CD8-positive, alpha-beta memory T cell (primary cell): ENCODE data around the gene CACYBP. TPM values are rescaled to one million over a fixed set of nuclear protein-coding genes. Genes with fewer than 3 reads are reported as not detected.

Experiments used
- CTCF ChIA-PET: fragments of 350-600 bp; sonication (Branson Sonifier 250); formaldehyde crosslinking; loops from one replicate; lab custom pipeline; 2021; ENCODE audit warnings: antibody characterized with exemption; lab: Charles Lee
- POLR2A ChIA-PET: fragments of 350-600 bp; sonication (Branson Sonifier 250); formaldehyde crosslinking; loops from one replicate; lab custom pipeline; 2021; ENCODE audit warnings: antibody characterized with exemption; lab: Charles Lee
- DNase-seq, 5 donors: peaks; one replicate each; pipeline versions ENCODE4 v3.0.0 to v3.0.0-alpha.2; 2020 to 2022; ENCODE audit warnings: mixed read lengths in 1 of 5
- H3K27ac ChIP-seq: one replicate; pipeline ENCODE4 v1.7.0; 2013; ENCODE audit warnings: low read depth, mild to moderate bottlenecking, low read length, moderate library complexity
- H3K27me3 ChIP-seq: 2 replicates; pipeline ENCODE4 v1.7.0; 2013; ENCODE audit warnings: low read length, mild to moderate bottlenecking; ENCODE audit not compliant: insufficient read depth, poor library complexity, severe bottlenecking
- H3K36me3 ChIP-seq: 2 replicates; pipeline ENCODE4 v1.7.0; 2013; ENCODE audit warnings: mild to moderate bottlenecking, low read length, moderate library complexity; ENCODE audit not compliant: insufficient read depth
- H3K4me1 ChIP-seq: 2 replicates; pipeline ENCODE4 v1.7.0; 2013; ENCODE audit warnings: mild to moderate bottlenecking, low read length, moderate library complexity; ENCODE audit not compliant: insufficient read depth
- H3K4me3 ChIP-seq: 2 replicates; pipeline ENCODE4 v1.7.0; 2013; ENCODE audit warnings: mild to moderate bottlenecking, low read length
- H3K9me3 ChIP-seq: 2 replicates; pipeline ENCODE4 v1.7.0; 2013; ENCODE audit warnings: mild to moderate bottlenecking, low read length
- H3K27ac Mint-ChIP-seq, 8 donors: one replicate each; pipeline ENCODE4 v1.8.0; 2020 to 2021; ENCODE audit warnings: mixed read lengths in 8 of 8, mild to moderate bottlenecking in 6 of 8, inconsistent platforms in 3 of 8, moderate library complexity in 3 of 8
- H3K27me3 Mint-ChIP-seq, 2 donors: one replicate each; pipeline ENCODE4 v1.8.0; 2020 to 2021; ENCODE audit warnings: mixed read lengths in 2 of 2, mild to moderate bottlenecking in 1 of 2, moderate library complexity in 1 of 2
- H3K36me3 Mint-ChIP-seq, 3 donors: one replicate each; pipeline ENCODE4 v1.8.0; 2020 to 2021; ENCODE audit warnings: mixed read lengths in 3 of 3, inconsistent platforms in 1 of 3, mild to moderate bottlenecking in 1 of 3
- H3K4me1 Mint-ChIP-seq, 3 donors: one replicate each; pipeline ENCODE4 v1.8.0; 2020 to 2021; ENCODE audit warnings: mixed read lengths in 3 of 3, inconsistent platforms in 1 of 3, mild to moderate bottlenecking in 1 of 3
- H3K4me3 Mint-ChIP-seq, 7 donors: one replicate each; pipeline ENCODE4 v1.8.0; 2020 to 2021; ENCODE audit warnings: mixed read lengths in 7 of 7, mild to moderate bottlenecking in 6 of 7, moderate library complexity in 4 of 7, inconsistent platforms in 2 of 7
- H3K9me3 Mint-ChIP-seq, 5 donors: one replicate each; pipeline ENCODE4 v1.8.0; 2020 to 2022; ENCODE audit warnings: mixed read lengths in 5 of 5, mild to moderate bottlenecking in 3 of 5, moderate library complexity in 2 of 5, inconsistent platforms in 1 of 5
- polyA plus RNA-seq: library from polyadenylated mRNA; unstranded; fragments of 300-500 nt; fragmentation: Illumina TruSeq; gene quantifications from one replicate; pipeline ENCODE4 v1.2.3, GENCODE V29; 2021
- total RNA-seq, 2 experiments: library from RNA; stranded (reverse); gene quantifications; one replicate each; pipeline ENCODE4 v1.2.3, GENCODE V29; 2021

The CACYBP gene
- total and polyA plus RNA-seq, 3 experiments from 2014 or later: 166 to 372 (median 345) TPM

DNA sequence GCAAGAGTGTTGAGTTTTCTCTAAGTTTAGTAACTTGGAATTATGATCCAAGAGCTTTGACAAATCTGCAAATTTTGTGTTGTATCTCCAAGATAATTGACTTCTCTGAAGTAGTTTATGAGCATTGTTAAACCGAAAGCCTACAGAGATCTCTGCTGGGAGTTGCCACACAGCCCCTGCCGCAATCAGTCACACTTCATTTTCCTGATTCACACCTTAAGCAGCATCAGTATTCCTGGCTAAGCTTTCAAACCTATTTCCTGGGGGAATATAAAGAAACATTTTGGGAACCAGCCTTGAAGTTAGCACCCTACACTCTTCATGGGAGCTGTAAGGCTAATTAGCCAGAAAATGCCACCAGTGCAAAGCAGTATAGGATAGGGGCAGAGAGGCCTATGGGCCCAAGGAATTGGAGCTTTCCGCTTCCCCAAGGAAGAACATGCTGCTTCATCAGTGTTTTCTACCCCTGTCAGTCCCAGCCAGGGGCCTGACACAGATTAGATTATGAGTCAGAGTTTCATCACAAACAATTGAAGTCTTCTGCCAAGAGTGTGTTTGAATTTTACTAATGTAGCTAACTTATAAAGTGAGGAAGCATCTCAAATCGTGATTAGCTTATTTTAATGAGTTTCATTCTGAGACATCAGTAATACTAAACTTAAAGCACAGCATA, 23.2 kb upstream of the CACYBP start:
- Mint-ChIP-seq H3K27me3 (peaks cover 0 to 1% of the 10 kb centered on the region in 2 donors), H3K4me1 (peaks cover 45 to 72% (median 68%) of the 10 kb centered on the region in 3 donors), H3K36me3 (peaks cover 34 to 86% (median 52%) of the 10 kb centered on the region in 3 donors), H3K9me3 (no peaks in the 10 kb centered on the region), H3K4me3 (no peak overlapping the region), H3K27ac (peak overlapping the region in 7 of 8 donors; percentile 10 to 77 (median 44))
- no peak for DNase-seq
- ChIA-PET CTCF (interaction anchor here (0.8 to 1.5 kb wide), 3 partner anchors 8 to 55 kb away, joined by 3 to 4 read pairs (median 3); no protein-coding TSS in a partner anchor), POLR2A (interaction anchor here (0.7 to 2.9 kb wide), 2 partner anchors 8 to 22 kb away, joined by 3 to 9 read pairs; no protein-coding TSS in a partner anchor)
- no peaks in the 10 kb centered on the region for H3K27me3 ChIP-seq
- H3K4me3 ChIP-seq: no peak overlapping the region
- H3K36me3 ChIP-seq: peaks cover 5% of the 10 kb centered on the region
- peaks cover 20% of the 10 kb centered on the region for H3K4me1 ChIP-seq
- no peak overlapping the region for H3K27ac ChIP-seq
- H3K9me3 ChIP-seq: no peaks in the 10 kb centered on the region

GRCh38 chr1:174982971-174983689, 16.6 kb upstream of the CACYBP start:
- Mint-ChIP-seq H3K4me3 (no peak overlapping the region), H3K36me3 (peaks cover 28 to 81% (median 43%) of the 10 kb centered on the region in 3 donors), H3K4me1 (peaks cover 13 to 54% (median 45%) of the 10 kb centered on the region in 3 donors), H3K27me3 (peaks cover 0 to 1% of the 10 kb centered on the region in 2 donors), H3K27ac (peak overlapping the region in 4 of 8 donors; percentile 38 to 76 (median 71)), H3K9me3 (peaks cover 0 to 3% (median 0%) of the 10 kb centered on the region in 5 donors)
- H3K27ac ChIP-seq: no peak overlapping the region
- H3K36me3 ChIP-seq: peaks cover 9% of the 10 kb centered on the region
- peaks cover 6% of the 10 kb centered on the region for H3K4me1 ChIP-seq
- peak in 4 of 5 donors; percentile 29 to 62 (median 50) for DNase-seq
- no peaks in the 10 kb centered on the region for H3K27me3 ChIP-seq
- ChIA-PET CTCF (interaction anchor here (0.7 to 2.6 kb wide), 18 partner anchors 8 to 232 kb away, joined by 3 to 11 read pairs (median 3); no protein-coding TSS in a partner anchor), POLR2A (interaction anchor here (0.7 to 2.2 kb wide), 2 partner anchors 16 to 311 kb away, joined by 3 to 10 read pairs; partner anchors contain the start of gene CACYBP)
- H3K9me3 ChIP-seq: no peaks in the 10 kb centered on the region
- H3K4me3 ChIP-seq: no peak overlapping the region

DNA sequence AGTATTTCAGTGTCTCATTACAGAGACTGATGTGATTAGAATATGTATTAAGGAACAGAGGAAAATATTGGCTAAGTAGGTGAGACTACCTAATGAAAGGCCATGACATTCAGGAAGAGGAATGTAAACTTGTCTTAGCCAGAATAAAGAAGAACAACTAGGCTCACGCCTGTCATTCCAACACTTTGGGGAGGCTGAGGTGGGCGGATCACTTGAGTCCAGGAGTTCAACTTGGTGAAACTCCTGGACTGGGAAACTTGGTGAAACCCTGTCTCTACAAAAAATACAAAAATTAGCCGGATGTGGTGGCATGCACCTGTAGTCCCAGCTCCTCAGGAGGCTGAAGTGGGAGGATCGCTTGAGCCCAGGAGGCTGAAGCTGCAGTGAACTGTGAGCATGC, 14.8 kb upstream of the CACYBP start:
- CTCF ChIA-PET: interaction anchor here (0.9 to 3.1 kb wide), 5 partner anchors 13 to 102 kb away, joined by 3 to 10 read pairs (median 4); no protein-coding TSS in a partner anchor
- POLR2A ChIA-PET: interaction anchor here (1.9 kb wide), 1 partner anchor 14 kb away, joined by 11 read pairs; the partner anchor contains the start of gene CACYBP

GRCh38 chr1:174988539-174988938, 11.2 kb upstream of the CACYBP start:
- peaks cover 9 to 70% (median 25%) of the 10 kb centered on the region in 3 donors for H3K36me3 Mint-ChIP-seq
- H3K4me1 ChIP-seq: peaks cover 14% of the 10 kb centered on the region
- no peaks in the 10 kb centered on the region for H3K27me3 ChIP-seq
- H3K9me3 ChIP-seq: no peaks in the 10 kb centered on the region
- H3K27ac Mint-ChIP-seq: peak overlapping the region in 7 of 8 donors; percentile 29 to 77 (median 70)
- H3K9me3 Mint-ChIP-seq: peaks cover 0 to 1% (median 0%) of the 10 kb centered on the region in 5 donors
- ChIA-PET CTCF (interaction anchor here (1.9 kb wide), 1 partner anchor 10 kb away, joined by 5 read pairs; the partner anchor contains the start of gene CACYBP), POLR2A (interaction anchor here (1.6 to 1.7 kb wide), 2 partner anchors 11 to 20 kb away, joined by 3 to 8 read pairs; partner anchors contain the start of gene CACYBP)
- no peaks in the 10 kb centered on the region for H3K27me3 Mint-ChIP-seq
- peak overlapping the region in 6 of 7 donors; percentile 5 to 51 (median 38) for H3K4me3 Mint-ChIP-seq
- peaks cover 30 to 62% (median 49%) of the 10 kb centered on the region in 3 donors for H3K4me1 Mint-ChIP-seq
- H3K27ac ChIP-seq: no peak overlapping the region
- no peak for DNase-seq
- H3K4me3 ChIP-seq: no peak overlapping the region
- no peaks in the 10 kb centered on the region for H3K36me3 ChIP-seq

More for the DNA sequence above, 14.8 kb upstream of the CACYBP start:
- H3K36me3 Mint-ChIP-seq: peaks cover 34 to 80% (median 44%) of the 10 kb centered on the region in 3 donors
- peak overlapping the region; percentile 0 to 82 (median 32) for H3K27ac Mint-ChIP-seq
- H3K4me1 Mint-ChIP-seq: peaks cover 27 to 69% (median 61%) of the 10 kb centered on the region in 3 donors
- DNase-seq: no peak
- peaks cover 4% of the 10 kb centered on the region for H3K36me3 ChIP-seq
- no peaks in the 10 kb centered on the region for H3K9me3 ChIP-seq
- H3K4me3 ChIP-seq: no peak overlapping the region
- H3K27me3 Mint-ChIP-seq: peaks cover 0 to 1% of the 10 kb centered on the region in 2 donors
- H3K9me3 Mint-ChIP-seq: peaks cover 0 to 3% (median 0%) of the 10 kb centered on the region in 5 donors
- H3K4me1 ChIP-seq: peaks cover 19% of the 10 kb centered on the region
- no peak overlapping the region for H3K27ac ChIP-seq
- H3K4me3 Mint-ChIP-seq: no peak overlapping the region
- H3K27me3 ChIP-seq: no peaks in the 10 kb centered on the region

- no peaks in the 10 kb centered on the region for H3K9me3 ChIP-seq
- no peaks in the 10 kb centered on the region for H3K36me3 ChIP-seq
- peak overlapping the region; percentile 76 to 97 (median 92) for H3K27ac Mint-ChIP-seq
- no peak for DNase-seq
- H3K4me3 Mint-ChIP-seq: peak overlapping the region in 5 of 7 donors; percentile 20 to 87 (median 85)
- POLR2A ChIA-PET: interaction anchor here (1.6 to 1.7 kb wide), 2 partner anchors 11 to 21 kb away, joined by 3 to 8 read pairs; partner anchors contain the start of gene CACYBP
- CTCF ChIA-PET: interaction anchor here (1.1 to 1.9 kb wide), 3 partner anchors 10 to 136 kb away, joined by 3 to 5 read pairs (median 5); partner anchors contain the start of gene CACYBP
- H3K4me3 ChIP-seq: no peak overlapping the region
- peaks cover 0 to 1% (median 0%) of the 10 kb centered on the region in 5 donors for H3K9me3 Mint-ChIP-seq
- H3K27me3 Mint-ChIP-seq: no peaks in the 10 kb centered on the region
- peaks cover 9 to 70% (median 25%) of the 10 kb centered on the region in 3 donors for H3K36me3 Mint-ChIP-seq
- H3K4me1 ChIP-seq: peaks cover 14% of the 10 kb centered on the region
- no peak overlapping the region for H3K27ac ChIP-seq
- peaks cover 34 to 57% (median 53%) of the 10 kb centered on the region in 3 donors for H3K4me1 Mint-ChIP-seq
- no peaks in the 10 kb centered on the region for H3K27me3 ChIP-seq
Observed at GRCh38 chr1:174988986-174989385, 10.8 kb upstream of the CACYBP start.

DNA sequence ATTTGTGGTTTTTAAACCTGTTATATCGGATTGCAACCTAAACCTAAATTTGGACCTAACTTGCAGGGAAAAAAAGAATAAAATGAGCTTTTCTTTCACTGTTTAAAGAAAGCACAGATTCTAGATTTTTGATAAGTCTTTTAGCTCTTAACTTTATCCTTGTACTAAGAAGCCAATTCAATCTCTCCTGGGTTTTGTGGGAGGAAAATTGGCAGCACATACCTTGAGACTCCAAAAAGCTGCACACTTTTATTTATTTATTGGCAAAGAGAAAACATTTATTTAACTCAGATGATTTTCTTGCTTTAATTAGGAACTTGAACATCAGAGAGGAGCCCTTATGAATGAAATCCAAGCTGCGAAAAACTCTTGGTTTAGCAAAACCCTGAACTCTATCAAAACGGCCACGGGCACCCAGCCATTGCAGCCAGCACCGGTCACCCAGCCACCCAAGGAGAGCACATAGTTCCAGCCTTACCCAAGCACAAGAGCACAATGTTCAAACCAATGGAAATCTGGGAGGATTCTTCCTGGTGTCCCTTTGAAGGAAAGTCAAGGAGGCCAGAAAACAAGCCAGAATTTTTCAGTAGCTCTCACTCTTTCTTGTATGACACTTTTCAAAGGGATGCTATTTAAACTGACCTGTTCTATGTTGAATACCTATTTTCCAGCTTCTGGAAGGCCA, 10.1 kb upstream of the CACYBP start:
- Mint-ChIP-seq H3K36me3 (peaks cover 9 to 67% (median 24%) of the 10 kb centered on the region in 3 donors), H3K9me3 (peaks cover 0 to 1% (median 0%) of the 10 kb centered on the region in 5 donors), H3K27ac (peak overlapping the region; percentile 83 to 97 (median 96)), H3K4me1 (peaks cover 35 to 54% (median 52%) of the 10 kb centered on the region in 3 donors), H3K27me3 (no peaks in the 10 kb centered on the region), H3K4me3 (peak overlapping the region; percentile 68 to 87 (median 83))
- ChIA-PET CTCF (interaction anchor here (1.1 to 1.9 kb wide), 4 partner anchors 9 to 136 kb away, joined by 3 to 5 read pairs (median 4); partner anchors contain the start of genes CACYBP and MRPS14), POLR2A (interaction anchor here (1.1 to 1.7 kb wide), 3 partner anchors 10 to 26 kb away, joined by 3 to 8 read pairs (median 4); partner anchors contain the start of gene CACYBP)
- peaks cover 14% of the 10 kb centered on the region for H3K4me1 ChIP-seq
- no peak overlapping the region for H3K27ac ChIP-seq
- H3K36me3 ChIP-seq: no peaks in the 10 kb centered on the region
- no peaks in the 10 kb centered on the region for H3K9me3 ChIP-seq
- no peak overlapping the region for H3K4me3 ChIP-seq
- no peak for DNase-seq
- no peaks in the 10 kb centered on the region for H3K27me3 ChIP-seq
